ENCODE results near the gene VPS13C. TPM values are rescaled to one million over a fixed set of nuclear protein-coding genes. Genes with fewer than 3 reads are reported as not detected.

Gene VPS13C
- total RNA-seq, 1 experiment from 2014 or later: 47.3 TPM

GRCh38 chr15:62104846-62105245, 44.6 kb upstream of the VPS13C start:
- no peak for ATAC-seq
- H3K36me3 ChIP-seq (ENCODE audit: control insufficient read depth, insufficient read depth, low read length): no peaks in the 10 kb centered on the region
- POLR2A ChIA-PET: no interaction called here
- intact Hi-C loops (cut with micrococcal nuclease; ENCODE audit: unreplicated experiment) (no loop called here), in situ Hi-C loops (cut with HindIII; ENCODE audit: low pct_unique_long_range_greater_than_20kb, low sequenced_read_pairs) (no loop called here)
- H3K27me3 ChIP-seq (ENCODE audit: control insufficient read depth, insufficient read depth, low read length): no peaks in the 10 kb centered on the region
- H3K4me3 ChIP-seq (ENCODE audit: low read depth in 2 of 2, low read length in 2 of 2): no peak overlapping the region
- CTCF ChIA-PET: no interaction called here
- no peaks in the 10 kb centered on the region for H3K4me1 ChIP-seq (ENCODE audit: control insufficient read depth, insufficient read depth, low read length)
- TF ChIP-seq CTCF (IDR thresholded peaks at IDR 0.05) (no peak), POLR2AphosphoS5 (IDR thresholded peaks at IDR 0.05; ENCODE audit: low read depth, low read length) (no peak), SIN3A (IDR thresholded peaks at IDR 0.05; ENCODE audit: borderline replicate concordance, insufficient read depth, low read depth, low read length) (no peak), TCF7L2 (IDR thresholded peaks at IDR 0.05; ENCODE audit: low read depth, low read length) (no peak), REST (IDR thresholded peaks at IDR 0.05; ENCODE audit: insufficient read depth in 1 of 2, low read depth in 2 of 2, low read length in 1 of 2) (no peak)
- H3K9me3 ChIP-seq (ENCODE audit: control insufficient read depth, insufficient read depth, low read depth, low read length): no peaks in the 10 kb centered on the region
- no peak for DNase-seq (ENCODE audit: low read depth, low spot score)
- no peak overlapping the region for H3K27ac ChIP-seq (ENCODE audit: low read length)
- no TSS peak for BruUV-seq (replicated peaks)

GRCh38 chr15:62104401-62104800, 44.2 kb upstream of the VPS13C start:
- in situ Hi-C loops (cut with HindIII; ENCODE audit: low pct_unique_long_range_greater_than_20kb, low sequenced_read_pairs) (no loop called here), intact Hi-C loops (cut with micrococcal nuclease; ENCODE audit: unreplicated experiment) (no loop called here)
- DNase-seq (ENCODE audit: low read depth, low spot score): no peak
- ATAC-seq: no peak
- Histone ChIP-seq H3K36me3 (ENCODE audit: control insufficient read depth, insufficient read depth, low read length) (no peaks in the 10 kb centered on the region), H3K27ac (ENCODE audit: low read length) (no peak overlapping the region), H3K9me3 (ENCODE audit: control insufficient read depth, insufficient read depth, low read depth, low read length) (no peaks in the 10 kb centered on the region), H3K4me1 (ENCODE audit: control insufficient read depth, insufficient read depth, low read length) (no peaks in the 10 kb centered on the region), H3K27me3 (ENCODE audit: control insufficient read depth, insufficient read depth, low read length) (no peaks in the 10 kb centered on the region), H3K4me3 (ENCODE audit: low read depth in 2 of 2, low read length in 2 of 2) (no peak overlapping the region)
- POLR2A ChIA-PET: no interaction called here
- CTCF ChIA-PET: no interaction called here
- TF ChIP-seq SIN3A (IDR thresholded peaks at IDR 0.05; ENCODE audit: borderline replicate concordance, insufficient read depth, low read depth, low read length) (no peak), CTCF (IDR thresholded peaks at IDR 0.05) (no peak), REST (IDR thresholded peaks at IDR 0.05; ENCODE audit: insufficient read depth in 1 of 2, low read depth in 2 of 2, low read length in 1 of 2) (no peak), POLR2AphosphoS5 (IDR thresholded peaks at IDR 0.05; ENCODE audit: low read depth, low read length) (no peak), TCF7L2 (IDR thresholded peaks at IDR 0.05; ENCODE audit: low read depth, low read length) (no peak)
- BruUV-seq (replicated peaks): no TSS peak
